K562 (cell line): ENCODE data around the gene ZBTB8B. TPM values are rescaled to one million over a fixed set of nuclear protein-coding genes. Genes with fewer than 3 reads are reported as not detected.
"Not testable (repeated sequence)": the region's sequence is repeated elsewhere in the genome, so short reads cannot be mapped to it uniquely, and the experiment has no call there.

Experiments
- CC2D1A ChIP-seq: fragments of 450-650 bp; IDR thresholded peaks from 2 replicates; pipeline ENCODE4 v1.6.1; 2017; ENCODE audit warnings: mild to moderate bottlenecking
- ETV5 ChIP-seq: sonication (generic); formaldehyde crosslinking; IDR thresholded peaks from 2 replicates; pipeline ENCODE4 v1.4.0; 2020; ENCODE audit warnings: low read depth, mild to moderate bottlenecking, missing genetic modification reagents
- GABPA ChIP-seq: fragments of 200-800 bp; sonication (Bioruptor generic); conservative IDR thresholded peaks from 2 replicates; pipeline ENCODE4 v1.6.1; 2016; ENCODE audit warnings: low read depth, missing genetic modification characterization, missing compliant biosample characterization
- HDAC2 ChIP-seq: fragments of 450-650 bp; IDR thresholded peaks from 2 replicates; pipeline ENCODE4 v1.6.1; 2016; ENCODE audit warnings: mild to moderate bottlenecking
- HDGF ChIP-seq: fragments of 450-650 bp; IDR thresholded peaks from 2 replicates; pipeline ENCODE4 v1.6.1; 2016
- KLF16 ChIP-seq: IDR thresholded peaks from 2 replicates; pipeline ENCODE4 v1.6.1; 2016; ENCODE audit warnings: antibody characterized with exemption
- MAX ChIP-seq: sonication (generic); formaldehyde crosslinking; IDR thresholded peaks from 2 replicates; pipeline ENCODE4 v1.9.0; 2022; ENCODE audit warnings: mild to moderate bottlenecking, missing genetic modification reagents
- MAZ ChIP-seq, 2 experiments: fragments of 450-650 bp in 1 of 2; sonication (generic) in 1 of 2; formaldehyde crosslinking; IDR thresholded peaks in 1 of 2; conservative IDR thresholded peaks in 1 of 2; 2 replicates each; pipeline versions ENCODE4 v1.4.0 to v1.5.0; 2020; ENCODE audit warnings: mild to moderate bottlenecking in 1 of 2, missing genetic modification reagents in 1 of 2
- RCOR1 ChIP-seq, 2 experiments: IDR thresholded peaks; 2 replicates each; pipeline ENCODE4 v1.6.1; 2012; ENCODE audit warnings: low read depth in 2 of 2, low read length in 2 of 2, borderline replicate concordance in 1 of 2, improper control_type of control experiment in 1 of 2
- REST ChIP-seq, 2 experiments: fragments of 450-650 bp; formaldehyde crosslinking in 1 of 2; IDR thresholded peaks; 2 replicates each; pipeline versions ENCODE4 v1.4.0 to v1.6.1; 2014 to 2020; ENCODE audit warnings: mild to moderate bottlenecking in 2 of 2, borderline replicate concordance in 1 of 2, low read depth in 1 of 2
- SOX6 ChIP-seq: fragments of 450-650 bp; IDR thresholded peaks from 2 replicates; pipeline ENCODE4 v1.6.1; 2014; ENCODE audit warnings: mild to moderate bottlenecking
- SP1 ChIP-seq: sonication (generic); formaldehyde crosslinking; IDR thresholded peaks from 2 replicates; pipeline ENCODE4 v1.8.1; 2022; ENCODE audit warnings: mild to moderate bottlenecking, missing genetic modification reagents
- TBL1XR1 ChIP-seq, 2 experiments: IDR thresholded peaks; 2 replicates each; pipeline ENCODE4 v1.6.1; 2012; ENCODE audit warnings: improper control_type of control experiment in 2 of 2, low read length in 2 of 2, mild to moderate bottlenecking in 1 of 2
- ZNF609 ChIP-seq: sonication (generic); formaldehyde crosslinking; IDR thresholded peaks from 2 replicates; pipeline ENCODE4 v1.8.1; 2023; ENCODE audit warnings: missing genetic modification reagents, mild to moderate bottlenecking, borderline replicate concordance
- polyA plus RNA-seq, 8 experiments: library from polyadenylated mRNA; depleted of rRNA in 4 of 8; stranded (reverse) in 5 of 8; unstranded in 3 of 8; fragments of >200 nt; fragmentation: Nextera tagmentation in 2 of 8; fragmentation: Illumina TruSeq in 1 of 8; extraction: Ambion mirVana in 2 of 8; extraction: Trizol in 1 of 8; gene quantifications; 2 replicates each; pipeline versions ENCODE4 v1.2.1 to v1.2.3, GENCODE V29; 2011 to 2014; ENCODE audit warnings: inconsistent platforms in 1 of 8, missing spikeins in 1 of 8
- total RNA-seq, 7 experiments: library from RNA; depleted of rRNA in 6 of 7; stranded (reverse); fragments of >200 nt in 6 of 7; fragmentation: Illumina TruSeq in 2 of 7; extraction: Trizol in 2 of 7; gene quantifications; 2 replicates each; pipeline versions ENCODE4 v1.2.1 to v1.2.3, GENCODE V29; 2011 to 2021; ENCODE audit warnings: low replicate concordance in 1 of 7

Gene ZBTB8B
- total and polyA plus RNA-seq, 9 of the 15 experiments (the other 6 are each of a cell fraction or from before 2014, with no cell fraction given), result not detected

GRCh38 chr1:32448186-32448772, 16.6 kb upstream of the ZBTB8B start (continued):
- TF ChIP-seq MAZ (CRISPR knock-in tag; conservative IDR thresholded peaks at IDR 0.05 in 1 of 2, IDR thresholded peaks at IDR 0.05 in 1 of 2), result peak; percentile 38 to 51; a peak in 1 of 4 replicates
- peak in 1 of 2 experiments; percentile 32; a peak in 1 of 4 replicates for TF ChIP-seq TBL1XR1 (IDR thresholded peaks at IDR 0.05; ENCODE audit: low read length in 2 of 2)
- 0 out of 2 replicates have a peak, but pooled peaks have one; percentile 50 for TF ChIP-seq ZNF609 (CRISPR knock-in tag)
- peak; percentile 70; the same call in 1 of the 2 replicates for TF ChIP-seq ETV5 (CRISPR knock-in tag)
- TF ChIP-seq SP1, result peak; percentile 66; the same call in 1 of the 2 replicates
- peak; percentile 72 for TF ChIP-seq REST (IDR thresholded peaks at IDR 0.05; ENCODE audit: borderline replicate concordance)
- not testable (repeated sequence) for TF ChIP-seq REST (CRISPR knock-in tag; IDR thresholded peaks at IDR 0.05; ENCODE audit: low read depth)
- peak in 1 of 2 experiments; percentile 17; a peak in 1 of 4 replicates for TF ChIP-seq RCOR1 (IDR thresholded peaks at IDR 0.05; ENCODE audit: borderline replicate concordance in 1 of 2, low read depth in 2 of 2, low read length in 2 of 2)
- 0 out of 2 replicates have a peak, but pooled peaks have one; percentile 20 for TF ChIP-seq HDAC2
- peak; percentile 73 for TF ChIP-seq CC2D1A
- 0 out of 2 replicates have a peak, but pooled peaks have one; percentile 24 for TF ChIP-seq GABPA (tag)
- 0 out of 2 replicates have a peak, but pooled peaks have one; percentile 29 for TF ChIP-seq MAX
- 0 out of 2 replicates have a peak, but pooled peaks have one; percentile 9 for TF ChIP-seq HDGF
- TF ChIP-seq KLF16, result peak; percentile 62; the same call in 1 of the 2 replicates
- peak; percentile 60 for TF ChIP-seq SOX6
